ENCODE results near the gene HCN4.

HCN4 gene

GRCh38 chr15:73346735-73347312 is 21.9 kb downstream of the HCN4 start:
- DNase-seq (ENCODE audit: low spot score) = peak; percentile 73
- FAIRE-seq = no peak

GRCh38 chr15:73345658-73346057 is 23.1 kb downstream of the HCN4 start:
- FAIRE-seq (no peak), DNase-seq (ENCODE audit: low spot score) (no peak)

GRCh38 chr15:73344056-73344455 is 24.7 kb downstream of the HCN4 start:
- no peak for FAIRE-seq
- peak; percentile 38 for DNase-seq (ENCODE audit: low spot score)

GRCh38 chr15:73341886-73342600 is 26.7 kb downstream of the HCN4 start:
- DNase-seq (ENCODE audit: low spot score) (no peak), FAIRE-seq (no peak)

GRCh38 chr15:73340502-73341192 is 28.1 kb downstream of the HCN4 start:
- no peak for FAIRE-seq
- DNase-seq (ENCODE audit: low spot score) = no peak

- FAIRE-seq = no peak
- no peak for DNase-seq (ENCODE audit: low spot score)
These were observed 30.0 kb downstream of the HCN4 start for GRCh38 chr15:73338606-73339374.

- no peak for DNase-seq (ENCODE audit: low spot score)
- no peak for FAIRE-seq
These were observed 30.7 kb downstream of the HCN4 start for GRCh38 chr15:73338058-73338457.

GRCh38 chr15:73337187-73337586 is 31.6 kb downstream of the HCN4 start:
- FAIRE-seq = no peak
- DNase-seq (ENCODE audit: low spot score) = no peak

- FAIRE-seq = no peak
- no peak for DNase-seq (ENCODE audit: low spot score)
These were observed 32.0 kb downstream of the HCN4 start for GRCh38 chr15:73336756-73337155.

GRCh38 chr15:73335471-73335870 is 33.3 kb downstream of the HCN4 start:
- DNase-seq (ENCODE audit: low spot score) = no peak
- no peak for FAIRE-seq

GRCh38 chr15:73335026-73335425 is 33.7 kb downstream of the HCN4 start:
- no peak for FAIRE-seq

GRCh38 chr15:73334086-73334485 is 34.7 kb downstream of the HCN4 start:
- FAIRE-seq = no peak
- DNase-seq (ENCODE audit: low spot score) = no peak

More at GRCh38 chr15:73335026-73335425, 33.7 kb downstream of the HCN4 start:
- DNase-seq (ENCODE audit: low spot score) = no peak

- no peak for FAIRE-seq
These were observed 35.8 kb downstream of the HCN4 start for GRCh38 chr15:73333001-73333400.

GRCh38 chr15:73331991-73332925 is 36.5 kb downstream of the HCN4 start:
- DNase-seq (ENCODE audit: low spot score) (no peak), FAIRE-seq (no peak)

More at GRCh38 chr15:73333001-73333400, 35.8 kb downstream of the HCN4 start:
- DNase-seq (ENCODE audit: low spot score) = no peak

- FAIRE-seq = no peak
- no peak for DNase-seq (ENCODE audit: low spot score)
These were observed 37.3 kb downstream of the HCN4 start for GRCh38 chr15:73331501-73331900.

- FAIRE-seq = no peak
- no peak for DNase-seq (ENCODE audit: low spot score)
These were observed 38.3 kb downstream of the HCN4 start for GRCh38 chr15:73330206-73331051.

- FAIRE-seq = no peak
- DNase-seq (ENCODE audit: low spot score) = no peak
These were observed 39.1 kb downstream of the HCN4 start for GRCh38 chr15:73329501-73330200.

GRCh38 chr15:73328981-73329380 is 39.8 kb downstream of the HCN4 start:
- FAIRE-seq = no peak
- DNase-seq (ENCODE audit: low spot score) = no peak

GRCh38 chr15:73328149-73328820 is 40.5 kb downstream of the HCN4 start:
- FAIRE-seq (no peak), DNase-seq (ENCODE audit: low spot score) (no peak)
